PFSK-1 (cell line): ENCODE data around the gene WBP1L.

ENCODE experiments used
- POLR2AphosphoS5 ChIP-seq: IDR thresholded peaks from 2 replicates; pipeline ENCODE4 v1.6.1; 2012; ENCODE audit warnings: low read depth, mild to moderate bottlenecking, control low read depth, low read length, moderate library complexity
- REST ChIP-seq, 2 experiments: IDR thresholded peaks; 2 replicates each; pipeline versions ENCODE4 v1.6.1 to v1.8.0; 2011 to 2012; ENCODE audit warnings: low read depth in 2 of 2, low read length in 2 of 2, control low read depth in 1 of 2, inconsistent platforms in 1 of 2, mild to moderate bottlenecking in 1 of 2, moderate library complexity in 1 of 2; ENCODE audit not compliant: insufficient read depth in 1 of 2
- SIN3A ChIP-seq: IDR thresholded peaks from 2 replicates; pipeline ENCODE4 v1.6.1; 2012; ENCODE audit warnings: mild to moderate bottlenecking, low read length, moderate library complexity, borderline replicate concordance; ENCODE audit not compliant: insufficient read depth

- TF ChIP-seq REST (IDR thresholded peaks at IDR 0.05; ENCODE audit: insufficient read depth in 1 of 2, low read depth in 2 of 2, low read length in 2 of 2) (no peak), SIN3A (no peak), POLR2AphosphoS5 (no peak)
Observed at GRCh38 chr10:102738692-102739121, 5.0 kb upstream of the WBP1L start.
